NCI-H748 (cell line): ENCODE data around the gene CLSTN2.

ENCODE experiments used
- DNase-seq: peaks from one replicate; lab custom pipeline; 2025; ENCODE audit not compliant: unreplicated experiment; lab: John Stamatoyannopoulos, UW

Gene CLSTN2

DNA sequence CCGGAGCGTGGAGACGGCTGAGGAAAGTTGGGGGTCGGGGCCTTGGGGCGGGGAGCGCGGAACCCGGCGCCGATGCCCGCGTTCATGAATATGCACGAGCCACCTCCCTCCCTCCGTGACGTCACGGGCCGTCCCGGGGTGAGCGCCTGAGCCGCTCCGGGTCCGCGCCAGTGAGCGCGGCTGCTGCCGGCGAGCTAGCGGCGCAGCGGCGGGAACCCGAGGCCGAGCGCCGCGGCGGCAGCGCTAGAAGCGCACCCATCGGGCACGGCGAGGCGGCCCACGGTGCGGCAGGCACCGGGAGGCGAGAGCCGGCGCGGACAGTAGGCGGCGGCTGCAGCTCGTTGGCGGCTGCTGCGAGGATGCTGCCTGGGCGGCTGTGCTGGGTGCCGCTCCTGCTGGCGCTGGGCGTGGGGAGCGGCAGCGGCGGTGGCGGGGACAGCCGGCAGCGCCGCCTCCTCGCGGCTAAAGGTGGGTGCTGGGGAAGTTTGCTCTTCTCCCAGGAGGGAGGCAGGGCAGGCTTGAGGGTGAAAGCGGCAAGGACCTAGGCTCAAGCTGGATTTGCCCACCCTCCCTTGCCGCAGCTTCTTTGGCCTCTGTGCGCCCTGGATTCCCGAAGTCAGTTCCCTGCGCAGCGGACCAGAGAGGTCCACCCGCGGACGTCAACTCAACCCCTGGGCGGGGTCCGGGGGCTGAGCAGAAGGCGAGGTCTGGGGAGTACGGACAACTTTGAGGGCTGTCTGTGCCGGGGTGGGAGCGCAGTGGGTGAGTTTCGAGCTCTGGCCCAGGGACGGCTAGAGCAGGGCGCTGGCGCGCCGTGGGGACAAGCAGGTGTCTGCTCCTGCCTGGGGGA is at the start of gene CLSTN2:
TSS of gene CLSTN2 (plus strand) at position 170 of the 850 bp plus-strand sequence.
- peak; percentile 78 for DNase-seq

DNA sequence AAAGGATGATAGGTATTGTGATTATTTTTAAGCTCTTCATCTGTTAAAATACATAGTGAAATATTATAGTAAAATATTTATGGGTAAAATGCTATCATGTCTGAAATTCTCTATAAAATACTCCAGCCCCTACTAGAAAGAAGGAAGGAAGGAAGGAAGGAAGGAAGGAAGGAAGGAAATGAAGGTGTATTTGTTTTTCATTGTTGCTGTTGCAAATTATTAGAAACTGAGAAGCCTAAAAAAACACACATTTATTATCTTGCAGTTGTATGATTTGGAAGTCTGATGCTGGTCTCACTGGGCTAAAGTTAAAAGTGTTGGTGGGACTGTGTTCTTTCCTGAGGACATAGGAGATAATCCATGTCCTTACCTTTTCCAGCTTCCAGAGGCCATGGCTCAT is 47.6 kb upstream of the CLSTN2 start:
- DNase-seq: no peak

DNA sequence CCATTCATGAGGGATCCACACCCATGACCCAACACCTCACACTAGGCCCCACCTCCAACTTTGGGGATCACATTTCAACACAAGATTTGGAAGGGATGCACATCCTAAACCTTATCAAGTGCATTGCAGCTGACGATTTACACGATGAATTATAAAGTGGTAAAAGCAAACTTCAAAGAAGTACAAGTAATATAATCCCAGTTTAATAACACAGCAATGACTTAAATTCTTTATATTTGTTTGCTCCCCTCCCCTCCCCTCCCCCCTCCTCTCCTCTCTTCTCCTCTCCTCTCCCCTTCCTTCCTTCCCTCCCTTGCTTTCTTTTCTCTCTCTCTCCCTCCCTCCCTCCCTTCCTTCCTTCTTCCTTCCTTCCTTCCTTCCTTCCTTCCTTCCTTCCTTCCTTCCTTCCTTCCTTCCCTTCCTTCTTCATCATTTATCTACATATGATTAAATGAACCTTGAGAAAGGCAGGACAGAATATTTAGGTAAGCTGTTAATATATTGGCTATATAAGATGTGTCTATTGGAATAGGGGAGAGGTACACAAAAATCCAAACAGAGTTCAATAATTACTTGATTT is 46.3 kb upstream of the CLSTN2 start:
- no peak for DNase-seq

DNA sequence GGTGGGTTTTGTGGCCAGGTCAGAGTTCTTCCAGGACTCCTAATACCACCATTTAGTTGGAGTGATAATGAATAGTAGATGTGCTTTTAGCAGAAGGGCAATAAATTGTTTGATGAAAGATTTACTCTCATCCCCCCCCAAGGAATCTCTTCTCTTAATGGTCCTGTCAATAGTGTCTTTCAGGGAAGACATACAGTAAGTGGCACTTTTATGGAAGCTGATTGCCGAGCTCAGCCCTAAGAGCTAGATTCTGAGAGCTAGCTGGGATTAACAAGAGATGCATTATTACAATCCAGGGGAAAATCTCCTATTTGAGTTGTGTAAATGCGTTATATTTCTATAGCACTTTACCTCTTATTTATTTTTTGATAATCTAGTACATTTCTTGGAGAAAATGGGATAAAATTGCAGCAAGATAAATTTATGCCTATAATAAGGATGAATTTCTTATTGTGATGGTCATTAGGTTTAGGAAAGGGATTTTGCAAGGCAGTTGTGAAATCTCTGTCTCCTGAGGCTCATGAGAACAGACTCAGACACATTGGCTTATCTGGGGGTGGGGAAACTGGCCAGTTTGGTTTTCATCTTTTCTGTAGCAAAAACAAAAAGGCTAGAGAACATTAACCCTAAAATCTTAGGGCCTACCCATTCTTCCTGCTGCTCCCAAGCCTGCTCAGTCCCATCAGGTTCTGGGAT is 41.6 kb upstream of the CLSTN2 start:
- DNase-seq: no peak

DNA sequence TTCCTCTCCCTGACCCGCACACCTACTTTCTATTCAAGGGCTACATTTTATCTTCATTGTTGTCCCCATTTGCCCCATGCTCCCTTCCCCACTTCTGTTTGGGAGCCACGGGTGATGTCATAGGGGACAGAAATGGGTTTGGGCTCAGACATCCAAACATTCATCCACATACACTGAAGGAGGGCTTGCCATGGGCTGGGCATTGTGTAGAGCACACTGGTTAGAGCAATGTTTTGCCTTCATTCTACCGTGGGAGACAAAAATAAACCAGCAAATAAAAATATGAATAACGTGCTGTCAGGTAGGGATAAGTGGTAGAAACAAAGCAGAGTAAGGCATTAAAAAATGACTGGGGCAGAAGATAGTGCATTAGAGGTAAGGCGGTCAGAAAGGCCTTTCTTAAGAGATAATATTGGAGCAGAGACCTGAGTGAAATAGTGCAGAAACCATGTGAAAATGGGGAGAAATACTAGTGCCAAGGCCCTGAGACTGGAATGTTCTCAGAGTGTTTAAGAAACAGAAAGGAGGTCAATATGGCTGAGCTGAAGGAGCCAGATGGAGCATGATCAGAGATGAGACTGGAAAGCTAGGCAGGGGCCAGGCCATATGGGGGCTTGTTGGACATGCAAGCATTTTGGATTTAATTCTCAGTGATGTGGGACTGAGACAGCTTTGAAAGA is 40.9 kb upstream of the CLSTN2 start:
- DNase-seq: no peak

DNA sequence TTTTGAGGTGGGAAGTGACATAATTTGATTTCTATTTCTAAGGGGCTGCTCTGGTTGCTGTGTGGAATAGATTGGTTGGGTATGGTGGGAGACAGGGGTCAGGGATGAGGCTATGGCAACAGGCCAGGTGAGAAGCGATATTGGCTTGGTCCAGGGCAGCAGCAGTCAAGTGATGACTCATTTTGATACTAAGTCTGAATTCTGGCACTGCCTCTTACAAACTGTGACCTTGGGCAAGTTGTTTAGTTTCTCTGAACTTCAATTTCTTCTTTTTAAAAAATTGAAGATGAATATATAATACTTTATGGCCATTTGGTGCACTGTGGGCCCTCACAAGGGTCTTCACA is 40.4 kb upstream of the CLSTN2 start:
- no peak for DNase-seq

DNA sequence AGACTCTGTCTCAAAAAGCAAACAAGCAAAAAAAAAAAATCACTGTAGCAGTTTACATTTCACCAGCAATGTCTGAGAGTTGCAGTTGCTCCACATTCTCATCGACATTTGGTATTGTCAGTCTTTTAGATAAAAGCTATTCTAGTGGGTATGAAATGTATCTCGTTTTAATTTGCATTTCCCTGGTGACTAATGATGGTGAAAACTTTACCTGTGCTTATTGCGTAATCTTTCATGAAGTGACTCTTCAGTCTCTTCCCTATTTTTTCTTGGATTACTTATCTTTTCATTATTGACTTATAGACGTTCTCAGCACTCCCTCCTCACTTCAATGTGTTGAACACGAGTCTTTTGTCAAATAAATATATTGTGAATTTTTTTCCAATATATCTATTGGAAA is 37.2 kb upstream of the CLSTN2 start:
- DNase-seq: no peak

DNA sequence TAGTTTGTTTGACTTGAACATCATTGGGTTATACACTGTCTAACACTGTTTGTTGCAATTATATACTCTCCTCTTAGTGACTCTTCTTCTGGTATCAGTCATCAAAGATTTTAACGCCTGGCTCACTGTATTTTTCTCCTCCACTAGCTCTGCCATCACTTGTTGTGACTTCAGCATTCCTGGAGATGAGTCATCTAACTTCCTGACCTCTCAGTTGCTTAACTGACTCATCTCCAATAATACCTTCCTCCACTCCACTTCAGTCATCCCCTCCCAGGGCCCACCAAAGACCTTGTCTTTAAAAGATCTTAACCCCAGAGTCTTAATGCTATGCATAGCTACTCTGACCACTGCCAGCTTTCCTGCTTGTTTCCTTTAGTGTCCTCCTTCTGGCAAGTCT is 28.6 kb upstream of the CLSTN2 start:
- no peak for DNase-seq

DNA sequence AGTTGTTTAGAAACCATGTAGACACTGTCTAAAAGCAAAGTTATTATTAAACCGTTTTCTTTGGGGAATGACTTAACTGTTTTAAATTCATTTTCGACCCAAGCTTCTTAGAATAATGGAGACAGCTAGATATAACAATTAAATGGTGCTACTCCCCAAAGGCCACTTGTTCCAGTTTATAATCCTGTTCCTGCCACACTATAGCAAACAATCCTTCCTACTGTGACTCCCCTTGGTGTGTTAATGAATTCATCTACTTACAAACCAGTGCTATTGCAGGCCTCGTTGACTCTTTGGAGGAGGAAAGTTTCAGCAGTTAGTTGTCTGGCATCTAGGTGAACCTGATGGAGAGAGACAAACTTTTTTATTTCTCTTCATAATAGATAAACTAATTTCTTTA is 25.2 kb upstream of the CLSTN2 start:
- DNase-seq: no peak

DNA sequence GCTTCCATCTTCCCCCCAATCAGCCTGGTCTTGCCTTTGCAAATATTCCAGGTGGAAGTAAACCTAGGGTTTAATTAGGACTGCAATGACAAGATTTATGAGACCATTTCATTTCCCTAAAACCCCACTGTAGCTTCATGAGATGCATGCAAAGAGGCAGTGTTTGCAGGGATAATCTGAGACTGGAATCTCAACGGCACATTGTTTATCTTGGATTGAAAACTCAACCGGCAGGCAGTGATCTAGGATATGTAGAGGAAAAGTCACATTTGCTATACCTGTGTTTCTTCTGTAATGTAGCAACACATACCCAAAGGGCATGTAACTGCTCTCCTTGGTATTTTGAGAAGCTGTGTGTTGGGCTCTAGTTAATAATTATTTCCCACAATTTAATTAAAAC is 18.7 kb upstream of the CLSTN2 start:
- no peak for DNase-seq

DNA sequence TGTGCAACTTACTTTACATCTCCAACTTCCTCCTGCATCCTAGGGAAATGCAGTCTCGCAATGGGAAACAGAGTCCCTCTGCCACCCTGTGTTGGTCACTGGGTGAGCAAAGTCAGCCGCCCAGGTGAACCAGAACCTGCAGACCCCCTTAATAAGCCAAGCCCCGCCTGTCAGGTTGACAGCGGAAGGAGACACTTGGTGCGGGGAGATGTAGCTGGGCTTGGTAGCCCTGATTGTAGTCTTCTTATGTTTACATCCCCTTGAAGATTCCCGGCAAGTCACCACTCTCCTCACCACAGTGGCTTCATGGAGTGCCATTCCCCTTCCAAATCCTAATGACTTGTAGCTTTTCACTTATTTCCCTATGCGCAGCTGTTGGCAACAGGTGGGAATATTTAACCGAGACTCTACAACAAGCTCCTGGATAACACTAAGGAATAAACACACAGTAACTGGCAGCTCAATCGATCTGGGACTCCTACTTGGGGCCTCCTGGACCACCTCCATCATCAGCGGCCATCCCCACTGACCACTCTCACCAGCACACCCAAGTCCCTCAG is 17.7 kb upstream of the CLSTN2 start:
- no peak for DNase-seq

DNA sequence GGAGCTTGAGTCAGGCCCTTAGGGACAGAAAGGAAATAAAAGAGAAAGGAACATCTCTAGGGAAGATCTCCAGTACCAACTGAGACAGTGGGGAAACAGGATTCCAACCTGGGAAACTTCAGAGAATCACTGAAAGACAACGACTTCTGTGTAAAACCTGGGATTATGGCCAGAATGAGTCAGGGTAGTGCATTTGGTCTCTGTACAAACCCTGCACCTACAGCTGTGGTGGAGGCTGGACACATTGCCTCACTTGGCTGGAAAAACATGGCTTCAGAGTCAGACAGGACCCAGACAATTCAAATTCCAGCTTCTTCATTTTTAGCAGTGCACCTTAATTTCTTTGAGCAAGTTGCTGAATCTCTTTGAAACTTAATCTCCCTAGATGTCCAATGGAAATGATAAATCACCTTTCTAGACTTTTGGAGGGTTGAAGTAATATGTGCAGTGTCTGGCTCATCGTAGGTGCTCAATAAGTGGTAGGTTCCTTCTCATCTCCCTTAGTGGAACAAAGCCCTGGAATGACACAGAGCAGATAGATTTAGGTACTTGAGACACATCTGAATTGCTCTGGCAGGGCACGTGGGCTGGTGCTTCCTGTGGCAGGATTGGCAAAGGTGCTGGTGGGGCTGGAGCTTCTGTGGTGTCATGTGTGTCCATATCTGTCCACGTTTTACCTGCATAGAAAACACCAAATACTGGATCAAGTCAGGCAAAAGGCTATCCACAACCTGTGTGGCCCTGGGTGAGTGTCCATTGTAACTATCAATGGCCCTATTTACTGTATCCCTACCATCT is 6.1 kb upstream of the CLSTN2 start:
- DNase-seq: no peak

DNA sequence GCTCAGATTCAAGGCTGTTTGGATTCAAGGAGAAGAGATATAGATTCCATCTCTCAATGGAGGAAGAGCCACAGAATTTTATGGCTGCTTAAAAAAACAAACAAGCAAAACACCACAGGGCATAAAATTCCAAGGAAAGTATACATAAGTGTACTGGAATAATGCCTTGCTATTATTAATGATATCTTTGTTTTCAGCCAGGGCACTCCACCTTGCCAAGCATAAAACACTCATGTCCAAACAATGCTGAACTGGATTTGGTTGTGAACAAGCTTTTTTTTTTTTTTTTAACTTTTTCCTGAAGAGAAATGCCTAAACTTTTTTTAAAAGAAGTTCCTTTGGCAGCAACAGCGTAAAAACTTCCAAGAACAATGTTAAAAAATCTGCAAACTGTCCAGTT is 4.8 kb upstream of the CLSTN2 start:
- no peak for DNase-seq

DNA sequence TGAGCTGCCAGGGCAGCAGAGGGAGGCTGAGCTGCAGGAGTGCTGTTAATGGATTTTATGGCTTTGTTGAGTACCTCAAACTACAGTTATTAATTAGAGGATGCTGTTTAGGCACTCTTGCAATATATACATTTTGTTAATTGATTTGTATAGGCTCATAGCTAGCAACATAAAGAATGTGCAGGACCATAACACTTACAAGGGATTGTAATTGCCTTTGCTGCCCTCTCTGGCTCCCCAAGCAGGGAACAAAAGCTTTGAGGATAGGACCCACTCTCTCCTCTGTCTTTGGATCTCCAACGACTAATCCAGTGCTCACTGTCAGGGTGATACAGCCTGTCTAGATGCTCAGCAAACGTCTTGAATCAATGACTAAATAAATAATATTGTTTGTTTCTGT is 1.2 kb upstream of the CLSTN2 start:
- peak; percentile 32 for DNase-seq

DNA sequence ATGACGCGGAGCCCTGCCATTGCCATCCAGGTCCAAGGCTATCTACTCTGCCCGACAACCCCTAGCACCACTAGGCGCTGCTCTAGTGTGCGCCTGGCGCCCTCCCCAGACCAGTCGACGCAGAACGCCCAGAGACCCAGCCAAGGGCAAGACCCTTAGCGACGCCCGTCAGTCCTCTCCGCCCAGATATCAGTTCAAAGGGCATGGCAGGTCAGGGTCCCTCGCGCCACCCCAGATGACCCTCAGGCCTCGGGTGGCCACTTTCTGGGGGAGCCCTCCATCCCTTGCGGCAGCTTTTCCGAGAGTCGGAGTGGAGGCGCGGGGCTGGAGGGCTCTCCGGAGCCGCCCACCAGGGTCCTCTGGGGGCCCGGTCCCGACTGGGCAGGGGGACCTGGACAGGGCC is 371 bp upstream of the CLSTN2 start:
- DNase-seq: peak; percentile 86

DNA sequence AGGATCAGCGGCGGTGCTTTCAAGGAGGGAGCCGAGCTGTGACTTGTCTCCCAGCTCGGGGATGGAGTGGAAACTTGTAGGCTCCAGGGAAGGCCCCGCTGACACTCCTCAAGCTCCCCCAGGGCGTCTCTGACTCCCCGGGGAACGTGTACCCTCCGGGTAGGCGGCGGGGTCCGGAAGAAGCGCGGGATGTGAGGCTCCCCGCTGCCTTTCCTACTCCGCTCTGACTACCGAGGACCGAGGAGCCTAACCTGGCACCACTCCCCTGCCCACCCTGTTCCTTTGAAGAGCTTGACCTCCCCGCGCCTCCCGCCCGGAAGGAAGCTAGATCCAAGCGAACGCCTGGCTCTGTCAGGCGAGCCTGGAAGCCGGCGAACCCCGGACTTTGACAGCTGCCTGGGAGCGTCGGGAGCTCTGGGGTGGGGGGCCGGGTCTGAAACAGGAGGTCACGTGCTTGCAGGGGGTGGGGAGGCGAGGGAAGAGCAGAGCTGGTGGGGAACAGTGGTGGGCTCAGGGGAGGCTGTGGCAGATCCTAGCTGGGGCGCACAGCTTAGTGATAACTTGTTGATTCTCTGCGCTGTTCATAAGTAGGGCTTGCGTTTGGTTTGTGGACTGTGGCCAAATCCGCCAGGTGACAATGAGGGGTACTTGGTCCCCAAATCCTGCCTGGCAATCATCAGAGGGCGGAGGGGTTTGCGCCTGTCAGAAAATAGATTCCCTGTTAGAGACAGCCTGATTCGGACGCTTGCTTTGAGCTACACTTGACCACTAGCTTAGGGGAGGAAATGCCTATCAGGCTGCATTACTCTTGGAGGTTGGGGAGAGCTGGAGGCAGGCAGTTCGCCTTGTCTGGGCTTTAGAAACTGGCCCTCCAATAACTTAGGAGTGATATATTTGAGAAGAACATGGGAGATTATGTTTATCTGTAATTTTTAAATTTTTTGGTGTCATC is 1.2 kb downstream of the CLSTN2 start:
- DNase-seq: peak; percentile 51

DNA sequence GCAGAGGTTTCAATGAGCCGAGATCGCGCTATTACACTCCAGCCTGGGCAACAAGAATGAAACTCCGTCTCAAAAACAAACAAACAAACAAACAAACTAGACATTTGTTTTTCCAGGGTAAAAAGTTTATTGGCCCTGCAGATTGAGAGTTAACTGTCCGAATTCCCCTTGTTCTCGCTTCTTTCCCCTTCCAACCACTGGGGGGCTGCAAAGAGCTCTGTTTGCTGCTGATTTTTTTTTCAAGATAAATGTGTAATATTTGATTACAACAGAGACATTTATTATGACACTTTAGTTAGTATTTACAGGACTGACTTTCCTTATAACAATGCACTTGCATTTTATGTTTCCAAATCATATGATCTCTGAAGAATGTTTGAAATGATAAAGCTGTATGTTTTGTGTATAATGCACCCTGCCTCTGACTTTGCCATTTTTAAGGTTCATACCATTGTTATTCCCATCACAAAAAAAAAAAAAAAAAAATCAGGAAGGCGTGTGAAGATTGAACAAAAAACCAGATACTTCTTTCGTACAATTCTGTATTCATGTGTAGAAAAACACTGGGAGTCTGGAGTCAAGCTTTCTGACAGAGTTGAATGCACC is 2.8 kb downstream of the CLSTN2 start:
- DNase-seq: peak; percentile 32

DNA sequence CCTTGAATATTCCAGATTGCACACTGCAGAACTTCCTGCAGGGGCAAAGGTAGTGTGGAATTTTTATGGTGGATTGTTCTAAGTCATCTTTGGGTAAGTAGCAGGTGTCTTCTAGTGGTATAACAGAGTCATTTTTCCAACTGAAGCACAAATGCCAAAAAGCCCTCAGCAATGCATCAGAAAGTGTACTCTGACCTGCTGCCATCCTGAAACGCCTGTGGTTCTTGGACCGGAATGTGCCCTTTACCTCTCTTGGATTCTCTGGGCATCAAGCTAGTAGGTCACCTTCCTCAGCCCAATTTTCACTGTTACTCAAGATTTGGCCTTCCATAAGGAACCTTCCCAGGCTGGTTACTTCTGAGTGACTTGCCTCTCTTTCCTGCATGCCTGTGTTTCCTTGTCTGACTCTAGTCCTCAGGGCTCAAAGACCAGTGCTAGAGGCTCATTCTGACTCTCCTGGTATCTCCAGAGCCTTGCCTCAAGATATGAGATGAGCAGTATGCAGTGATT is 4.8 kb downstream of the CLSTN2 start:
- no peak for DNase-seq

DNA sequence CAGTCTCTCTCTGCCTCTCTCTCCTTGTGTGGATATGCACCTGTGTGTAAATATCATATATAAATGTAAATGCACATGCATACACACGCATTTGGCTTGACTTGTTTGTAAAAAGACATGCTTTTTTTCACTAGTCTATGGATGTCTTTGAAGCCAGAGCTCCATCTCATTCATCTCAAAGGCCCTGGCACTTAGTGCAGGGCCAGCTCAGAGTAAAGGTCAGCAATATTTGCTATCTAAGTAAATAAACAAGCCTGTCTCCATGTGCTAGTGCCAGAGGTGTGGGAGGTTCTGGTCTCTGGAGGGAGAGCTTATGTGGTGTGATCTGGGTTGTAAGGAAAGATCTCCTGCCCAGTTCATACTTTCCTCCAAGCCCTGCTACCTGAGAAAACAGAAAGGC is 5.6 kb downstream of the CLSTN2 start:
- DNase-seq: no peak
